Aorta (tissue), 5 donors: ENCODE data around the gene PRKAG3. TPM values are rescaled to one million over a fixed set of nuclear protein-coding genes. Genes with fewer than 3 reads are reported as not detected.

Source experiments
- ATAC-seq: fragments of 200-7000 bp; cut with Tn5 transposase; one replicate; pipeline ENCODE4 v1.9.1; 2022; ENCODE audit warnings: moderate library complexity; ENCODE audit not compliant: low FRiP score
- DNase-seq, 2 donors: peaks; one replicate each; pipeline ENCODE4 v3.0.0-alpha.2; 2020
- H3K27ac ChIP-seq, 2 donors: one replicate each; pipeline ENCODE4 v1.5.1; 2013; ENCODE audit warnings: low read length in 2 of 2, mild to moderate bottlenecking in 2 of 2, moderate library complexity in 2 of 2, control low read depth in 1 of 2, inconsistent platforms in 1 of 2, low read depth in 1 of 2
- H3K27me3 ChIP-seq, 2 donors: one replicate each; pipeline ENCODE4 v1.6.1; 2013; ENCODE audit warnings: control low read depth in 1 of 2, low read length in 1 of 2, mild to moderate bottlenecking in 1 of 2, moderate library complexity in 1 of 2; ENCODE audit not compliant: insufficient read depth in 2 of 2, control insufficient read depth in 1 of 2
- H3K36me3 ChIP-seq, 2 donors: one replicate each; pipeline ENCODE4 v1.6.1; 2013; ENCODE audit warnings: control low read depth in 1 of 2, low read length in 1 of 2, mild to moderate bottlenecking in 1 of 2; ENCODE audit not compliant: insufficient read depth in 2 of 2, control insufficient read depth in 1 of 2
- H3K4me1 ChIP-seq, 2 donors: one replicate each; pipeline ENCODE4 v1.6.1; 2013; ENCODE audit warnings: low read length in 2 of 2, control low read depth in 1 of 2, mild to moderate bottlenecking in 1 of 2, moderate library complexity in 1 of 2; ENCODE audit not compliant: insufficient read depth in 2 of 2, control insufficient read depth in 1 of 2
- H3K4me3 ChIP-seq, 2 donors: one replicate each; pipeline ENCODE4 v1.5.1; 2013; ENCODE audit warnings: low read length in 2 of 2, control low read depth in 1 of 2, mild to moderate bottlenecking in 1 of 2
- H3K9me3 ChIP-seq: one replicate; pipeline ENCODE4 v1.6.1; 2013; ENCODE audit warnings: mild to moderate bottlenecking, low read length; ENCODE audit not compliant: control insufficient read depth
- WGBS, 2 donors: extraction: QIAGEN DNeasy Blood & Tissue Kit; methylation state at CpG; one replicate each; pipeline ENCODE4 v1.1.7; 2013; 5-methylcytosine and 5-hydroxymethylcytosine counted together
- intact Hi-C, 2 donors: fragments of 100-400 bp; cut with DNase I; formaldehyde crosslinking; loops; one replicate each; pipeline versions ENCODE4 v1.14.2 to v1.15.0; 2022
- polyA plus RNA-seq, 2 donors: library from polyadenylated mRNA; stranded (reverse); fragments of 200-250 nt; gene quantifications; one replicate each; pipeline ENCODE4 v1.2.3, GENCODE V29; 2013
- total RNA-seq, 2 donors: library from RNA; stranded (reverse); fragmentation: NEBNext Ultra II Directional; extraction: Animal tissue kit (Norgen Biotek cat#: 25700); gene quantifications; one replicate each; pipeline ENCODE4 v1.2.1, GENCODE V29; 2021
- donor health status: healthy with polysubstance abuse.
- donor health status: Bipolar disorder and iron deficiency.
- donor health status: DM: no; HTN: no; CAD: no.
- donor health status: DM: no; HTN: no; CAD: no.
- donor health status: DM: yes; HTN: yes; CAD: no.

Gene PRKAG3
- total and polyA plus RNA-seq, 4 donors: 0.13 to 1.0 (median 0.20) TPM

DNA sequence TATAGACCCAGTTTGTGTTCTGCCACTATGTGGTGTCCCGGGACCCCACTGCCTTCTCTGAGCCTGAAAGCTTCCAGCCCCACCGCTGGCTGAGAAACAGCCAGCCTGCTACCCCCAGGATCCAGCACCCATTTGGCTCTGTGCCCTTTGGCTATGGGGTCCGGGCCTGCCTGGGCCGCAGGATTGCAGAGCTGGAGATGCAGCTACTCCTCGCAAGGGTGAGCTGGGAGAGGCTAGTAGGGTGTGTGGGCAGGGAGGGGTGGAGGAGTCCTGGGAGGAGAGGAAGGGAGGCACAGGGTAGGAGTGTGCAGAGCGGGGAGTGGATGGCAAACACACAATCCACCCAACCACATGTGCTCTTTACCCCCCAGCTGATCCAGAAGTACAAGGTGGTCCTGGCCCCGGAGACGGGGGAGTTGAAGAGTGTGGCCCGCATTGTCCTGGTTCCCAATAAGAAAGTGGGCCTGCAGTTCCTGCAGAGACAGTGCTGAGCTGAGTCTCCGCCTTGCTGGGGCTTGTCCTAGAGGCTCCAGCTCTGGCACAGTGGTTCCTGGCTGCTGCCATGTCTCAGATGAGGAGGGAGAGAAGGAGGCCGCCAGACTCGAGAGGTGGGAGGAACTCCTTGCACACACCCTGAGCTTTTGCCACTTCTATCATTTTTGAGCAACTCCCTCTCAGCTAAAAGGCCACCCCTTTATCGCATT lies 16.9 kb downstream of the PRKAG3 start:
- no peaks in the 10 kb centered on the region for H3K4me1 ChIP-seq
- intact Hi-C loops: no loop called here
- H3K27me3 ChIP-seq: no peaks in the 10 kb centered on the region
- ATAC-seq (no peak), DNase-seq (no peak)
- no peaks in the 10 kb centered on the region for H3K9me3 ChIP-seq
- H3K27ac ChIP-seq: no peak overlapping the region
- no peak overlapping the region for H3K4me3 ChIP-seq
- H3K36me3 ChIP-seq: peaks cover 0 to 18% of the 10 kb centered on the region in 2 donors
- 86 to 87% methylated on average over 13 of the region's 13 CpGs for WGBS, 2 donors

DNA sequence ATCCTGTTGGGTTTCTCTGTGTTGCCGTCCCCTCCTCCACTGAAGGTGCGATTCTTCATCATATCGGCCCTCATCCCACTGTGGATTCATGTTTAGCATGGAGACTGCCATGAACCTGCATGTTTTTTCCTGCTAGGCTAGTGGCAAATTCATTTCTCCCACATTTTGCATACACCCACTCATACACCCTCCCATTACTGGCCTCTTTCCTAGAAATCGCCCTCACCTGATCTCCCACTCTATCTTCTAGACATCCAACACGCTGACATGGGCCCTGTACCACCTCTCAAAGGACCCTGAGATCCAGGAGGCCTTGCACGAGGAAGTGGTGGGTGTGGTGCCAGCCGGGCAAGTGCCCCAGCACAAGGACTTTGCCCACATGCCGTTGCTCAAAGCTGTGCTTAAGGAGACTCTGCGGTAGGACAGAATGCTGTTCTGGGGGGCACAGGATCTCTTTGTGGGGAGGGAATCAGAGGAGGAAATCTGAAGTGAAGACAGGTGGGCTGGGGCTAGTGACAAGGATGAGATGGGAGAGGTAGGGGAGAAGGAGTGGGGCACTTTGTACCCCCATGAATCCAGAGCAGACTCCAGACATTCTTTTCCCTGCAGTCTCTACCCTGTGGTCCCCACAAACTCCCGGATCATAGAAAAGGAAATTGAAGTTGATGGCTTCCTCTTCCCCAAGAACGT lies 17.7 kb downstream of the PRKAG3 start:
- Histone ChIP-seq H3K27ac (no peak overlapping the region), H3K4me1 (no peaks in the 10 kb centered on the region), H3K4me3 (no peak overlapping the region), H3K36me3 (peaks cover 0 to 18% of the 10 kb centered on the region in 2 donors), H3K9me3 (no peaks in the 10 kb centered on the region), H3K27me3 (no peaks in the 10 kb centered on the region)
- peak; percentile 12 for ATAC-seq
- 87 to 91% methylated on average over 11 of the region's 11 CpGs for WGBS, 2 donors
- intact Hi-C loops: no loop called here
- no peak for DNase-seq

DNA sequence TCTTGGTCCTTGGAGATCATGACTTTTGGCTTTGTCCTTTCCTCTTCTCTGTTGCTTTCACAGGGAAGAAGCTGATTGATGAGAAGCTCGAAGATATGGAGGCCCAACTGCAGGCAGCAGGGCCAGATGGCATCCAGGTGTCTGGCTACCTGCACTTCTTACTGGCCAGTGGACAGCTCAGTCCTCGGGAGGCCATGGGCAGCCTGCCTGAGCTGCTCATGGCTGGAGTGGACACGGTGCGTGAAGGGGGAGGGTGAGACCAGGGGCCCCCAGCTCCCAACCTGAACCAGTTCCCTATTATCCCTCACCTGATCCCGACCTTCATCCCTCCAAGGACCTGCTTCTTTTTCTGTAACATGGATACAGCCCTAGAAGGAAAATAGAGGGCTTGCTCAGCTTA lies 18.7 kb downstream of the PRKAG3 start:
- 88 to 89% methylated on average over 5 of the region's 5 CpGs for WGBS, 2 donors
- H3K4me1 ChIP-seq: no peaks in the 10 kb centered on the region
- no peaks in the 10 kb centered on the region for H3K9me3 ChIP-seq
- H3K4me3 ChIP-seq: no peak overlapping the region
- DNase-seq: no peak
- no peak overlapping the region for H3K27ac ChIP-seq
- intact Hi-C loops: no loop called here
- no peak for ATAC-seq
- H3K27me3 ChIP-seq: no peaks in the 10 kb centered on the region
- H3K36me3 ChIP-seq: peaks cover 0 to 18% of the 10 kb centered on the region in 2 donors

DNA sequence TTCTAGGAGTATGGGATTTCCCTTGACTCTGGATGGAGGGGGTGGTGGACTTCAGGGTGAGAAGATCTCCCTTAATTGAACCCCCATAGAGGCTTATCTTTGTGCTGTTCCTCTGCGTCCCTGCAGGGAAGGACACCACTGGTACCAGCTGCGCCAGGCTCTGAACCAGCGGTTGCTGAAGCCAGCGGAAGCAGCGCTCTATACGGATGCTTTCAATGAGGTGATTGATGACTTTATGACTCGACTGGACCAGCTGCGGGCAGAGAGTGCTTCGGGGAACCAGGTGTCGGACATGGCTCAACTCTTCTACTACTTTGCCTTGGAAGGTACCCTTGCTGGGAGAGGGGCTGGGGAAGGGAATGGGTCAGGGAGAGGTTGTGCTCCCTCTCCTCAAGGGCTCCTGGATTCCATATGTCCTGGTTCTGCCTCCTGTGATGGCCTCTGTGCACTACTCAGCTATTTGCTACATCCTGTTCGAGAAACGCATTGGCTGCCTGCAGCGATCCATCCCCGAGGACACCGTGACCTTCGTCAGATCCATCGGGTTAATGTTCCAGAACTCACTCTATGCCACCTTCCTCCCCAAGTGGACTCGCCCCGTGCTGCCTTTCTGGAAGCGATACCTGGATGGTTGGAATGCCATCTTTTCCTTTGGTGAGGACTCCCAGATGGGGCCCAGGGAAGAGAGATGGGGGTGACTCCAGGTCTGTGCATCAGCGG lies 19.3 kb downstream of the PRKAG3 start:
- intact Hi-C loops: no loop called here
- no peak overlapping the region for H3K27ac ChIP-seq
- no peak for ATAC-seq
- H3K4me3 ChIP-seq: no peak overlapping the region
- no peaks in the 10 kb centered on the region for H3K27me3 ChIP-seq
- DNase-seq: no peak
- H3K4me1 ChIP-seq: no peaks in the 10 kb centered on the region
- H3K9me3 ChIP-seq: no peaks in the 10 kb centered on the region
- H3K36me3 ChIP-seq: peaks cover 0 to 18% of the 10 kb centered on the region in 2 donors
- 94 to 95% methylated on average over 21 of the region's 21 CpGs for WGBS, 2 donors

DNA sequence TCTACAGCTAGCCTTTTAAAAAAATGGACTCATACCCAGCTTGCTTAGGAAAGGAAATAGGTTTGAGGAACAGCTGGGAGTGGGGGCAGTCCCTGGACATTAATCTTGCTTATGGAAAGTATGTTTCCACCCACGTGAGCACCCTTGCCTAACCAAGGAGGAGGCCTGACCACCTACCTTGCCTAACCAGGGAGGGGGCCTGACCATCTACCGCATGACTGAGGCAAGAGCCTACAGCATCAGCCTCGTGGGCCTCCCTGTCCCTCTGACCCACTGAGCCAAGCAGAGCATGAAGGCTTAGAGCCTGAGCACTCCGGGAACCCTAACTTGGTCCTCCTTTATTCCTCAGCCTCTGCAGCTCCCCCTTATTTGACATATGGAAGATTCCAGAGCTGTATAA lies 20.2 kb downstream of the PRKAG3 start:
- Histone ChIP-seq H3K9me3 (no peaks in the 10 kb centered on the region), H3K4me1 (peaks cover 0 to 2% of the 10 kb centered on the region in 2 donors), H3K27me3 (no peaks in the 10 kb centered on the region), H3K4me3 (no peak overlapping the region), H3K36me3 (peaks cover 0 to 15% of the 10 kb centered on the region in 2 donors), H3K27ac (no peak overlapping the region)
- intact Hi-C loops: no loop called here
- no peak for ATAC-seq
- peak in 1 of 2 donors; percentile 67 for DNase-seq
- WGBS, 2 donors: 77 to 87% methylated on average over 4 of the region's 4 CpGs

DNA sequence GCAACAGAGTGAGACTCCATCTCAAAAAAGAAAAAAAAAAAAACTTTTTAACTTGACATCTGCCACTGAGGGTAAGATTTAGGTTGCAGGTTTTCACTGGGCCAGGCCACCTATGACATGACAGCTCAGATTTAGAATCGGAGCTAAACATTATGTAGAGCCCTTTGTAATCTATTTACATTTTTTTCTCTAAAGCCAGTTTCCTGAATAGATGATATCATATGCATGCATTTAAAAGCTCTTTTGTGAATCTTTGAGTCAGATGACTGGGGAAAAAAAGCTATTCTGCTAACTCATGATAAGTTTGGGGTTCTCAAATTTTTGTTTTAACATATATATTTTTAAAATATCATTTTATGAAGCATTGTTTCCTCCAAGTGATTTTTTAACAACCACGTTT lies 21.3 kb downstream of the PRKAG3 start:
- Histone ChIP-seq H3K36me3 (peaks cover 0 to 11% of the 10 kb centered on the region in 2 donors), H3K4me3 (no peak overlapping the region), H3K4me1 (peaks cover 2 to 3% of the 10 kb centered on the region in 2 donors), H3K27me3 (no peaks in the 10 kb centered on the region), H3K27ac (no peak overlapping the region), H3K9me3 (no peaks in the 10 kb centered on the region)
- no peak for ATAC-seq
- intact Hi-C loops: no loop called here
- WGBS, 2 donors: 68 to 72% methylated on average over 2 of the region's 2 CpGs
- no peak for DNase-seq

DNA sequence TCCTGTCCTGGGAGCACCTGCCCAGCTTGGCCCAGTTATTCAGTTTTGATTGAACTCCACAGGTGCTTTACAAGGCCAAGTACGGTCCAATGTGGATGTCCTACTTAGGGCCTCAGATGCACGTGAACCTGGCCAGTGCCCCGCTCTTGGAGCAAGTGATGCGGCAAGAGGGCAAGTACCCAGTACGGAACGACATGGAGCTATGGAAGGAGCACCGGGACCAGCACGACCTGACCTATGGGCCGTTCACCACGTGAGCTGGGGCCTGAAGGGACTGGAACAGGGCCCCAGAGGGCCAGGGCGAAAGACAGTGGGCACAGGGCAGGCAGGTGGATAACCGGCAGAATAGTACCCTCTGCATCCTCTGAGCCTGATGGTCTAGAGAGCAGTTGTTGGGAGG lies 22.1 kb downstream of the PRKAG3 start:
- Histone ChIP-seq H3K27me3 (no peaks in the 10 kb centered on the region), H3K36me3 (peaks cover 0 to 11% of the 10 kb centered on the region in 2 donors), H3K27ac (peak overlapping the region in 1 of 2 donors; percentile 12), H3K4me1 (peaks cover 2 to 6% of the 10 kb centered on the region in 2 donors), H3K4me3 (no peak overlapping the region), H3K9me3 (no peaks in the 10 kb centered on the region)
- intact Hi-C loops: loop anchor here in 1 of 2 donors (5.0 kb wide), 1 partner anchor 97 kb away; the partner anchor contains the start of gene TTLL4
- WGBS, 2 donors: 96 to 98% methylated on average over 12 of the region's 12 CpGs
- no peak for ATAC-seq
- no peak for DNase-seq

DNA sequence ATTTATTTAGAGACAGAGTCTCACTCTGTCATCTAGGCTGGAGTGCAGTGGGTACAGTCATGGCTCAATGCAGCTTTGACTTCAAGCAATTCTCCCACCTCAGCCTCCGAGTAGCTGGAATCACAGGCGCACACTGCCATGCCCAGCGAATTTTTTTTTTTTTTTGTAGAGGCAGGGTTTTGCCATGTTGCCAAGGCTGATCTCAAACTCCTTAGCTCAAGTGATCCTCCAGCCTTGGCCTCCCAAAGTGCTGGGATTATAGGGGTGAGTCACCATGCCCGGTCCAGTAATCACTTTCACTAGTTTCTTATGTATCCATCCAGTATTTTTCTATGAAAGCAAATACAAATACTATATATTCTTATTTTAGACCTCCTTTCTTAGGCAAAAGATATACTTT lies 24.0 kb downstream of the PRKAG3 start:
- DNase-seq (no peak), ATAC-seq (no peak)
- no peaks in the 10 kb centered on the region for H3K27me3 ChIP-seq
- H3K9me3 ChIP-seq: no peaks in the 10 kb centered on the region
- intact Hi-C loops: loop anchor here in 1 of 2 donors (5.0 kb wide), 1 partner anchor 95 kb away; the partner anchor contains the start of gene TTLL4
- H3K27ac ChIP-seq: peak overlapping the region in 1 of 2 donors; percentile 87
- no peak overlapping the region for H3K4me3 ChIP-seq
- H3K36me3 ChIP-seq: peaks cover 0 to 2% of the 10 kb centered on the region in 2 donors
- WGBS, 2 donors: 75 to 80% methylated on average over 4 of the region's 4 CpGs
- H3K4me1 ChIP-seq: peaks cover 2 to 6% of the 10 kb centered on the region in 2 donors
